GM12878 (cell line): ENCODE results near the gene UBE2QL1. TPM values are rescaled to one million over a fixed set of nuclear protein-coding genes. Genes with fewer than 3 reads are reported as not detected.

Experiments
- ATAC-seq: fragments of 200-7000 bp; cut with Tn5 transposase; 3 replicates; pipeline ENCODE4 v1.9.1; 2020; ENCODE audit warnings: mild to moderate bottlenecking, moderate library complexity
- BruUV-seq: library from RNA; stranded (reverse); fragments of 400-500 nt; replicated peaks from 2 replicates; lab custom pipeline; 2021; lab: Mats Ljungman, UMichigan
- CTCF ChIA-PET: fragments of 300-600 bp; sonication (Branson Sonifier 250); formaldehyde crosslinking; extraction: SDS; loops from one replicate; lab custom pipeline; 2021; ENCODE audit warnings: inconsistent platforms; lab: Yijun Ruan, JAX
- POLR2A ChIA-PET: fragments of 350-600 bp; formaldehyde crosslinking; extraction: SDS; loops from one replicate; lab custom pipeline; 2021; ENCODE audit warnings: inconsistent platforms; lab: Charles Lee
- RAD21 ChIA-PET: fragments of 300-600 bp; sonication (Branson Sonifier 250); formaldehyde crosslinking; loops from one replicate; lab custom pipeline; 2023; ENCODE audit warnings: antibody characterized with exemption; ENCODE audit not compliant: unreplicated experiment; lab: Charles Lee
- SMC1A ChIA-PET: fragments of 300-600 bp; sonication (Branson Sonifier 250); formaldehyde crosslinking; loops from one replicate; lab custom pipeline; 2023; ENCODE audit not compliant: unreplicated experiment, uncharacterized antibody; lab: Charles Lee
- DNase-seq: peaks from one replicate; pipeline ENCODE4 v3.0.0-alpha.2; 2011; ENCODE audit warnings: low read depth, low spot score
- FAIRE-seq: peaks from 3 replicates; lab custom pipeline; 2011; peaks lifted over from hg19 to GRCh38; lab: Jason Lieb, UNC
- H2AFZ ChIP-seq: 2 replicates; pipeline ENCODE4 v1.6.0; 2011; ENCODE audit warnings: low read depth, low read length, control low read depth; ENCODE audit not compliant: control insufficient read depth
- H3K27ac ChIP-seq: 2 replicates; pipeline ENCODE4 v1.5.1; 2011; ENCODE audit warnings: control low read depth; ENCODE audit not compliant: control insufficient read depth, insufficient read depth
- H3K27me3 ChIP-seq, 2 experiments: replicated peaks in 1 of 2; 2 replicates each; pipeline versions ENCODE4 v1.6.0 to v1.6.1; 2011; ENCODE audit warnings: low read length in 1 of 2; ENCODE audit not compliant: control insufficient read depth in 2 of 2, insufficient read depth in 2 of 2
- H3K36me3 ChIP-seq, 2 experiments: 2 replicates each; pipeline ENCODE4 v1.5.1; 2011; ENCODE audit warnings: low read length in 1 of 2; ENCODE audit not compliant: control insufficient read depth in 2 of 2, insufficient read depth in 2 of 2
- H3K4me1 ChIP-seq: 2 replicates; pipeline ENCODE4 v1.6.1; 2011; ENCODE audit warnings: mild to moderate bottlenecking, low read length, moderate library complexity, mixed read lengths; ENCODE audit not compliant: control insufficient read depth, insufficient read depth
- H3K4me2 ChIP-seq: 2 replicates; pipeline ENCODE4 v1.6.0; 2011; ENCODE audit warnings: control low read depth; ENCODE audit not compliant: control insufficient read depth, insufficient read depth
- H3K4me3 ChIP-seq: fragments of 200-600 bp; sonication (generic); 2 replicates; pipeline ENCODE4 v1.5.1; 2016
- H3K79me2 ChIP-seq: 2 replicates; pipeline ENCODE4 v1.6.0; 2011; ENCODE audit warnings: low read length; ENCODE audit not compliant: control insufficient read depth, insufficient read depth
- H3K9ac ChIP-seq: 2 replicates; pipeline ENCODE4 v1.8.0; 2011; ENCODE audit warnings: low read length, control low read depth, mixed read lengths; ENCODE audit not compliant: control insufficient read depth, insufficient read depth
- H3K9me3 ChIP-seq: replicated peaks from 3 replicates; pipeline ENCODE4 v1.5.1; 2011; ENCODE audit warnings: mild to moderate bottlenecking, low read length; ENCODE audit not compliant: control insufficient read depth, insufficient read depth
- H4K20me1 ChIP-seq: 2 replicates; pipeline ENCODE4 v1.6.0; 2011; ENCODE audit not compliant: control insufficient read depth, insufficient read depth
- BACH1 ChIP-seq: fragments of 450-650 bp; IDR thresholded peaks from 2 replicates; pipeline ENCODE4 v1.6.1; 2017; ENCODE audit warnings: mild to moderate bottlenecking, borderline replicate concordance
- BCL11A ChIP-seq: IDR thresholded peaks from 2 replicates; pipeline ENCODE4 v1.6.1; 2011; ENCODE audit warnings: low read depth, low read length
- CBFB ChIP-seq: IDR thresholded peaks from 2 replicates; pipeline ENCODE4 v1.6.1; 2016; ENCODE audit warnings: antibody characterized with exemption, low read depth
- EP300 ChIP-seq, 2 experiments: fragments of 150-350 bp in 1 of 2; IDR thresholded peaks; 2 replicates each; pipeline ENCODE4 v1.6.1; 2011 to 2012; ENCODE audit warnings: low read depth in 2 of 2, low read length in 2 of 2, borderline replicate concordance in 1 of 2, improper control_type of control experiment in 1 of 2, inconsistent platforms in 1 of 2; ENCODE audit not compliant: control insufficient read depth in 1 of 2
- GATAD2B ChIP-seq: fragments of 450-650 bp; conservative IDR thresholded peaks from 2 replicates; pipeline ENCODE4 v1.6.1; 2017; ENCODE audit warnings: low read depth, mild to moderate bottlenecking, moderate library complexity
- PML ChIP-seq: IDR thresholded peaks from 2 replicates; pipeline ENCODE4 v1.6.1; 2012; ENCODE audit warnings: low read length, inconsistent platforms
- POU2F2 ChIP-seq: IDR thresholded peaks from 3 replicates; pipeline ENCODE4 v1.6.1; 2011; ENCODE audit warnings: low read depth, mild to moderate bottlenecking, low read length, borderline replicate concordance
- WGBS: methylation state at CpG from one replicate; pipeline ENCODE4 v1.1.6; 2016; ENCODE audit warnings: low lambda C conversion rate; ENCODE audit not compliant: insufficient replicate concordance, insufficient coverage; ENCODE audit errors: missing lambda C conversion rate; 5-methylcytosine and 5-hydroxymethylcytosine counted together
- in situ Hi-C: fragments of 300-500 bp; cut with MboI; formaldehyde crosslinking; loops from 9 replicates; pipeline ENCODE4 v1.14.3; 2018; ENCODE audit warnings: mixed read lengths
- intact Hi-C: fragments of 100-400 bp; cut with micrococcal nuclease; formaldehyde crosslinking; loops from one replicate; pipeline ENCODE4 v1.14.2; 2022; ENCODE audit not compliant: unreplicated experiment
- polyA plus RNA-seq, 11 experiments: library from polyadenylated mRNA; depleted of rRNA in 4 of 11; unstranded in 6 of 11; stranded (reverse) in 5 of 11; fragments of >200 nt; fragmentation: Nextera tagmentation in 4 of 11; fragmentation: Illumina TruSeq in 1 of 11; extraction: Ambion mirVana in 4 of 11; extraction: Trizol in 1 of 11; gene quantifications; 1 replicate in 1 of 11; 2 replicates in 10 of 11; pipeline versions ENCODE4 v1.2.1 to v1.2.3, GENCODE V29; 2011 to 2016; ENCODE audit warnings: inconsistent platforms in 2 of 11, missing spikeins in 2 of 11, low read depth in 1 of 11
- total RNA-seq, 4 experiments: library from RNA; depleted of rRNA in 3 of 4; stranded (reverse); fragments of >200 nt in 3 of 4; fragmentation: Illumina TruSeq in 1 of 4; extraction: Trizol in 1 of 4; gene quantifications; 2 replicates each; pipeline versions ENCODE4 v1.2.1 to v1.2.3, GENCODE V29; 2013 to 2021
- TF ChIP-seq, protein P1 (sequence below): IDR thresholded peaks from 2 replicates; pipeline ENCODE4 v1.6.1; 2011; ENCODE audit warnings: mild to moderate bottlenecking, low read depth, low read length, moderate library complexity; ENCODE audit not compliant: insufficient replicate concordance
- TF ChIP-seq, protein P2 (sequence below): IDR thresholded peaks from 2 replicates; pipeline ENCODE4 v1.6.1; 2012; ENCODE audit warnings: improper control_type of control experiment, low read depth, low read length; ENCODE audit not compliant: insufficient replicate concordance

UBE2QL1 gene
- total and polyA plus RNA-seq, 10 of the 15 experiments (the other 5 are each of a cell fraction or from before 2014, with no cell fraction given) = 0.03 to 0.62 (median 0.04) TPM; not detected in 6

DNA sequence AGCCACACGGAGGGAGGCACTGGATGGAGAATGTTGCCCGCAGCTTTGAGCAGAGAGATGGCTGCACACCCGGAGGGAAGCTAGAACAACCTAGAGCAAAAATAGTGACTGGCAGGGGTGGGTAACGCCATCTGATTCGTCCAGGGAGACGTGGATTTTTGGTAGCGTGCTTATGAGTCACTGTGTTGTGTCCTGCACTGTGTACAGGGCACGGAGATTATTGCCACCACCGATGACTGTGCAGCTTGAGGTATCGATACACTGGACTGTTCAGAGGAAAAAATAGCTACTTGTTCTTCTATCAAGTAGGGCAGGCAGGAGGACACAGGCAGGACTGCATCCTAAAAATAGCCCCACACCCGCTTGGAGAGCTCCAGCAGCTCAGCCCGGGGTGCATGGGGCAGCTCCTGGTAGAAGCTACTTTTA, 6.0 kb downstream of the UBE2QL1 start:
- 62% methylated on average over 12 of the region's 12 CpGs for WGBS
- no peak for TF ChIP-seq BACH1
- ATAC-seq = no peak
- Histone ChIP-seq H3K4me3 (no peak overlapping the region), H3K36me3 (no peaks in the 10 kb centered on the region), H3K9ac (no peak overlapping the region), H3K79me2 (no peaks in the 10 kb centered on the region), H3K27me3 (peaks cover 0 to 16% of the 10 kb centered on the region in 2 experiments; a peak in 3 of 4 replicates), H3K9me3 (no peaks in the 10 kb centered on the region; the same call in 2 of the 3 replicates), H4K20me1 (no peaks in the 10 kb centered on the region), H2AFZ (no peak overlapping the region), H3K4me2 (no peak overlapping the region), H3K27ac (no peak overlapping the region), H3K4me1 (no peaks in the 10 kb centered on the region)
- no peak for FAIRE-seq
- ChIA-PET CTCF (interaction anchor here (1.3 kb wide), 1 partner anchor 958 kb away, joined by 4 read pairs; no protein-coding TSS in a partner anchor), SMC1A (interaction anchor here (1.1 kb wide), 1 partner anchor 31 kb away, joined by 4 read pairs; no protein-coding TSS in a partner anchor), POLR2A (no interaction called here), RAD21 (no interaction called here)
- BruUV-seq = no TSS peak
- in situ Hi-C loops = no loop called here
- intact Hi-C loops = loop anchor here (10.0 kb wide), 1 partner anchor 960 kb away; no protein-coding TSS in a partner anchor
- DNase-seq = no peak

DNA sequence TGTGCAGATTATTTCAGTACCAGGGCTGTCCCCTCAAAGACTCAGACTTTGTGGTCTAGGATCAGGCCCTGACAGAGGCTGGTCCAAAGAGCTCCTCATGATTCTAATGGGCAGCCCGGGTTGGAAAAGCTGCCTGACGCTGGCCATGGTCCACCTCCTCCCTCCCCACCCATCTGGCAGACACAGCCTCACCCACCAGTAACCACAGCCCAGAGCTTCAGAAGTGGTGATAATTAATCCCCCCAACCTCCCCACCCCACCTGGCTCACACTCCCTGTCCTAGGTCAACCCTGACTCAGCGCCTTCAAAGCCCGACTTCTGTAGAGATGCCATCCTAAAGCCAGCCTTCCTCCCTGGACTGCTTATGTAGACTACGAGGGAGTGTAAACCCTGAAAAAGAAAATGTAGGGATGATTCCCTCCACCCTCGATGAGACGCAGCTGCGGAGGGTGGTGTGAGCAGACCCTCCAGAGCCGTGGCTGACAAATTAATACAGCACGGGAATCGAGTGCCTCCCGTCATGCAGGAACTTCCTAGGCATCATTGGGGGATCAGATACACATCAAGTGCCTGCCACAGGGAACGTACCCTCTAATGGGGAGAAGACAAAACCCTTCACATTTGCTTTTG, 7.0 kb downstream of the UBE2QL1 start:
- no TSS peak for BruUV-seq
- POLR2A ChIA-PET = no interaction called here
- intact Hi-C loops (loop anchor here (10.0 kb wide), 1 partner anchor 961 kb away; no protein-coding TSS in a partner anchor), in situ Hi-C loops (no loop called here)
- Histone ChIP-seq H3K4me1 (no peaks in the 10 kb centered on the region), H4K20me1 (no peaks in the 10 kb centered on the region), H3K27ac (no peak overlapping the region), H2AFZ (no peak overlapping the region), H3K9me3 (no peaks in the 10 kb centered on the region; the same call in 2 of the 3 replicates), H3K27me3 (peaks cover 0 to 10% of the 10 kb centered on the region in 2 experiments; a peak in 3 of 4 replicates), H3K4me3 (no peak overlapping the region), H3K9ac (no peak overlapping the region), H3K36me3 (no peaks in the 10 kb centered on the region), H3K79me2 (no peaks in the 10 kb centered on the region), H3K4me2 (no peak overlapping the region)
- 46% methylated on average over 13 of the region's 13 CpGs for WGBS
- ATAC-seq = no peak
- no peak for FAIRE-seq
- no peak for DNase-seq
- RAD21 ChIA-PET = no interaction called here
- SMC1A ChIA-PET = interaction anchor here (0.6 kb wide), 1 partner anchor 175 kb away, joined by 3 read pairs; no protein-coding TSS in a partner anchor
- CTCF ChIA-PET = no interaction called here
- TF ChIP-seq GATAD2B (no peak), EP300 (IDR thresholded peaks at IDR 0.05; ENCODE audit: borderline replicate concordance in 1 of 2, control insufficient read depth in 1 of 2, low read depth in 2 of 2, low read length in 2 of 2) (no peak), BCL11A (no peak), POU2F2 (no peak), CBFB (no peak), PML (no peak), BACH1 (no peak)
- TF ChIP-seq, protein P1, sequence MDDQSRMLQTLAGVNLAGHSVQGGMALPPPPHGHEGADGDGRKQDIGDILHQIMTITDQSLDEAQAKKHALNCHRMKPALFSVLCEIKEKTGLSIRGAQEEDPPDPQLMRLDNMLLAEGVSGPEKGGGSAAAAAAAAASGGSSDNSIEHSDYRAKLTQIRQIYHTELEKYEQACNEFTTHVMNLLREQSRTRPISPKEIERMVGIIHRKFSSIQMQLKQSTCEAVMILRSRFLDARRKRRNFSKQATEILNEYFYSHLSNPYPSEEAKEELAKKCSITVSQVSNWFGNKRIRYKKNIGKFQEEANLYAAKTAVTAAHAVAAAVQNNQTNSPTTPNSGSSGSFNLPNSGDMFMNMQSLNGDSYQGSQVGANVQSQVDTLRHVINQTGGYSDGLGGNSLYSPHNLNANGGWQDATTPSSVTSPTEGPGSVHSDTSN = no peak
- TF ChIP-seq, protein P2, sequence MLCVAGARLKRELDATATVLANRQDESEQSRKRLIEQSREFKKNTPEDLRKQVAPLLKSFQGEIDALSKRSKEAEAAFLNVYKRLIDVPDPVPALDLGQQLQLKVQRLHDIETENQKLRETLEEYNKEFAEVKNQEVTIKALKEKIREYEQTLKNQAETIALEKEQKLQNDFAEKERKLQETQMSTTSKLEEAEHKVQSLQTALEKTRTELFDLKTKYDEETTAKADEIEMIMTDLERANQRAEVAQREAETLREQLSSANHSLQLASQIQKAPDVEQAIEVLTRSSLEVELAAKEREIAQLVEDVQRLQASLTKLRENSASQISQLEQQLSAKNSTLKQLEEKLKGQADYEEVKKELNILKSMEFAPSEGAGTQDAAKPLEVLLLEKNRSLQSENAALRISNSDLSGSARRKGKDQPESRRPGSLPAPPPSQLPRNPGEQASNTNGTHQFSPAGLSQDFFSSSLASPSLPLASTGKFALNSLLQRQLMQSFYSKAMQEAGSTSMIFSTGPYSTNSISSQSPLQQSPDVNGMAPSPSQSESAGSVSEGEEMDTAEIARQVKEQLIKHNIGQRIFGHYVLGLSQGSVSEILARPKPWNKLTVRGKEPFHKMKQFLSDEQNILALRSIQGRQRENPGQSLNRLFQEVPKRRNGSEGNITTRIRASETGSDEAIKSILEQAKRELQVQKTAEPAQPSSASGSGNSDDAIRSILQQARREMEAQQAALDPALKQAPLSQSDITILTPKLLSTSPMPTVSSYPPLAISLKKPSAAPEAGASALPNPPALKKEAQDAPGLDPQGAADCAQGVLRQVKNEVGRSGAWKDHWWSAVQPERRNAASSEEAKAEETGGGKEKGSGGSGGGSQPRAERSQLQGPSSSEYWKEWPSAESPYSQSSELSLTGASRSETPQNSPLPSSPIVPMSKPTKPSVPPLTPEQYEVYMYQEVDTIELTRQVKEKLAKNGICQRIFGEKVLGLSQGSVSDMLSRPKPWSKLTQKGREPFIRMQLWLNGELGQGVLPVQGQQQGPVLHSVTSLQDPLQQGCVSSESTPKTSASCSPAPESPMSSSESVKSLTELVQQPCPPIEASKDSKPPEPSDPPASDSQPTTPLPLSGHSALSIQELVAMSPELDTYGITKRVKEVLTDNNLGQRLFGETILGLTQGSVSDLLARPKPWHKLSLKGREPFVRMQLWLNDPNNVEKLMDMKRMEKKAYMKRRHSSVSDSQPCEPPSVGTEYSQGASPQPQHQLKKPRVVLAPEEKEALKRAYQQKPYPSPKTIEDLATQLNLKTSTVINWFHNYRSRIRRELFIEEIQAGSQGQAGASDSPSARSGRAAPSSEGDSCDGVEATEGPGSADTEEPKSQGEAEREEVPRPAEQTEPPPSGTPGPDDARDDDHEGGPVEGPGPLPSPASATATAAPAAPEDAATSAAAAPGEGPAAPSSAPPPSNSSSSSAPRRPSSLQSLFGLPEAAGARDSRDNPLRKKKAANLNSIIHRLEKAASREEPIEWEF = no peak
